HG03469 (cell line): ENCODE measurements around the gene MSI2.

ENCODE experiments used
- ATAC-seq: cut with Tn5 transposase; IDR thresholded peaks from one replicate; pipeline ENCODE4 v1.9.1; 2021; ENCODE audit warnings: mild to moderate bottlenecking, moderate library complexity, moderate number of reproducible peaks; ENCODE audit not compliant: unreplicated experiment

The MSI2 gene

GRCh38 chr17:57387575-57387974, 131.3 kb downstream of the MSI2 start:
- ATAC-seq: no peak

GRCh38 chr17:57388131-57388725, 131.9 kb downstream of the MSI2 start:
- ATAC-seq: no peak

- ATAC-seq: no peak
These were observed 133.2 kb downstream of the MSI2 start for GRCh38 chr17:57389473-57389872.

- ATAC-seq: no peak
These were observed 134.9 kb downstream of the MSI2 start for GRCh38 chr17:57391076-57391825.

GRCh38 chr17:57391857-57392471, 135.6 kb downstream of the MSI2 start:
- ATAC-seq: no peak

- ATAC-seq: no peak
These were observed 137.0 kb downstream of the MSI2 start for GRCh38 chr17:57393368-57393767.

- no peak for ATAC-seq
These were observed 138.1 kb downstream of the MSI2 start for GRCh38 chr17:57394375-57394774.

- no peak for ATAC-seq
These were observed 139.5 kb downstream of the MSI2 start for GRCh38 chr17:57395721-57396321.

GRCh38 chr17:57396511-57396921, 140.2 kb downstream of the MSI2 start:
- ATAC-seq: no peak

- ATAC-seq: no peak
These were observed 141.1 kb downstream of the MSI2 start for GRCh38 chr17:57397402-57397801.

GRCh38 chr17:57399690-57400089, 143.4 kb downstream of the MSI2 start:
- ATAC-seq: no peak

- no peak for ATAC-seq
These were observed 144.3 kb downstream of the MSI2 start for GRCh38 chr17:57400648-57401047.

- no peak for ATAC-seq
These were observed 145.5 kb downstream of the MSI2 start for GRCh38 chr17:57401556-57402488.

GRCh38 chr17:57402681-57403180, 146.4 kb downstream of the MSI2 start:
- no peak for ATAC-seq

- no peak for ATAC-seq
These were observed 146.9 kb downstream of the MSI2 start for GRCh38 chr17:57403236-57403635.

- no peak for ATAC-seq
These were observed 147.8 kb downstream of the MSI2 start for GRCh38 chr17:57404073-57404472.

- ATAC-seq: no peak
These were observed 148.6 kb downstream of the MSI2 start for GRCh38 chr17:57404795-57405490.

- ATAC-seq: no peak
These were observed 149.3 kb downstream of the MSI2 start for GRCh38 chr17:57405491-57406072.

GRCh38 chr17:57406131-57406980, 150.0 kb downstream of the MSI2 start:
- ATAC-seq: no peak
